AG04450 (cell line): Measurements from ENCODE around the gene PARP6. TPM values are rescaled to one million over a fixed set of nuclear protein-coding genes. Genes with fewer than 3 reads are reported as not detected.

ENCODE experiments used
- CTCF ChIA-PET: fragments of 300-600, 350-600 bp; formaldehyde crosslinking; extraction: SDS; loops from one replicate; lab custom pipeline; 2022; ENCODE audit warnings: antibody characterized with exemption, inconsistent platforms; lab: Charles Lee
- POLR2A ChIA-PET: fragments of 350-600 bp; formaldehyde crosslinking; extraction: SDS; loops from one replicate; lab custom pipeline; 2021; ENCODE audit warnings: antibody characterized with exemption, inconsistent platforms; lab: Yijun Ruan, JAX
- DNase-seq: peaks from one replicate; pipeline ENCODE4 v3.0.0-alpha.2; 2011; ENCODE audit warnings: low read depth, low spot score
- H3K27ac ChIP-seq: one replicate; pipeline ENCODE4 v1.5.1; 2012; ENCODE audit warnings: low read depth, low read length, control low read depth
- H3K27me3 ChIP-seq: one replicate; pipeline ENCODE4 v1.6.0; 2012; ENCODE audit warnings: low read length; ENCODE audit not compliant: control insufficient read depth, insufficient read depth
- H3K4me3 ChIP-seq: 2 replicates; pipeline ENCODE4 v1.5.1; 2011; ENCODE audit warnings: mild to moderate bottlenecking, low read depth, low read length, control low read depth
- H3K9me3 ChIP-seq: 2 replicates; pipeline ENCODE4 v1.5.1; 2012; ENCODE audit warnings: low read length; ENCODE audit not compliant: control insufficient read depth, insufficient read depth
- polyA plus RNA-seq: library from polyadenylated mRNA; depleted of rRNA; stranded (reverse); fragments of >200 nt; gene quantifications from 2 replicates; pipeline ENCODE4 v1.2.3, GENCODE V29; 2011
- TF ChIP-seq, protein P1 (sequence below): IDR thresholded peaks from 2 replicates; pipeline ENCODE4 v1.5.1; 2011; ENCODE audit warnings: low read depth, low read length, control low read depth, inconsistent platforms

The PARP6 gene
- polyA plus RNA-seq, 1 experiment, result 57.8 TPM

DNA sequence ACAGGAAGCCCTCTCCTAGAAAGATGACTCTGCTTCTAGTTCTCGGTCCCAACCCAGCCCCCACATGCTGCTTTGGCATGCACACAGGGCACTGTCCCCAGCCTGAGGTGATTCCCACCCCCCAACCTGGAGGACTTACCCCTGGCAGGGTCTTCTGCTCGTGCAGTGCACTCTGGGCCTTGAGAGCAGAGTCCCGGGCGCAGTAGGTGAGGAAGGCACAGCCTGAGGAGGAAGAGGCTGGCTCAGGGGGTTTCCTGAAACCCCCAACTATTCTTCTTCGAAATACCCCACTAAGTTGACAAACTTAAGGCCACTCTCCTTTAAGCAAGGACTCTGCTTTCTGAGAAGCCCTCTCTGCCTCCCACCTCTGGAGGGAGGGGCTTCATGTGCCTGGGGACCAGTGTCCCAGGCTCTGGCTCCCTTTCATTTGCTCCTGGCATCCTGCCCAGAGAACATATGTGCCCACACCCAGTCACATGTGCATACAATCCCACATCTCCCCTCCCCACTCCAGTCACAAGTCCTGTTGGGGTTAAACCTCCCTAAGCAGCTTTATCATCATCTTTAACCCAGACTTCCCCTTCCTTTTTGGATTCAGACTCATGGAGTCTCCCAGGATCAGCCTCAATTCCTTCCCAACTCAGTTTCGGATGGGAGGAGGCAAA lies 43.5 kb upstream of the PARP6 start:
- DNase-seq, result no peak
- Histone ChIP-seq H3K27me3 (peaks cover 22% of the 10 kb centered on the region), H3K27ac (no peak overlapping the region), H3K9me3 (no peaks in the 10 kb centered on the region), H3K4me3 (no peak overlapping the region)
- ChIA-PET CTCF (interaction anchor here (0.6 kb wide), 1 partner anchor 22 kb away, joined by 4 read pairs; no protein-coding TSS in a partner anchor), POLR2A (no interaction called here)
- TF ChIP-seq, protein P1, sequence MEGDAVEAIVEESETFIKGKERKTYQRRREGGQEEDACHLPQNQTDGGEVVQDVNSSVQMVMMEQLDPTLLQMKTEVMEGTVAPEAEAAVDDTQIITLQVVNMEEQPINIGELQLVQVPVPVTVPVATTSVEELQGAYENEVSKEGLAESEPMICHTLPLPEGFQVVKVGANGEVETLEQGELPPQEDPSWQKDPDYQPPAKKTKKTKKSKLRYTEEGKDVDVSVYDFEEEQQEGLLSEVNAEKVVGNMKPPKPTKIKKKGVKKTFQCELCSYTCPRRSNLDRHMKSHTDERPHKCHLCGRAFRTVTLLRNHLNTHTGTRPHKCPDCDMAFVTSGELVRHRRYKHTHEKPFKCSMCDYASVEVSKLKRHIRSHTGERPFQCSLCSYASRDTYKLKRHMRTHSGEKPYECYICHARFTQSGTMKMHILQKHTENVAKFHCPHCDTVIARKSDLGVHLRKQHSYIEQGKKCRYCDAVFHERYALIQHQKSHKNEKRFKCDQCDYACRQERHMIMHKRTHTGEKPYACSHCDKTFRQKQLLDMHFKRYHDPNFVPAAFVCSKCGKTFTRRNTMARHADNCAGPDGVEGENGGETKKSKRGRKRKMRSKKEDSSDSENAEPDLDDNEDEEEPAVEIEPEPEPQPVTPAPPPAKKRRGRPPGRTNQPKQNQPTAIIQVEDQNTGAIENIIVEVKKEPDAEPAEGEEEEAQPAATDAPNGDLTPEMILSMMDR, result no peak

DNA sequence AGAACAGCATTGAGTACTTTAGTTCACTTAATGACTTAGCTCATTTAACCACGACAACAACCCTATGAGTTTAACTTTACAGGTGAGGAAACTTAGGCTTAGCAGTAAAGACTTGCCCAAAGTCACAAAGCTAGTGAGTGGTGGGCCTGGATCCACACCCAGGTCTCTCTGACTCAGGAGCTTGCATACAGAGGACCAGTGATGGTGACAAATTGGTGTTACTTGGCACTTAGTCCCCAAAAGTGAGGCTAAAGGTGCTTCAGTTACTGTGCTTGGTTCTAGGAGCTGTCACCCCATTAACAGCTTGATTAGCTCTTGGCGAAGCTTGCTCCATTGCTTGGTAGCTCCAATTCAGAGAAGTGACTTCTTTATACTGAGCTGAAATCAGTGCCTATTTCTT lies 41.5 kb upstream of the PARP6 start:
- Histone ChIP-seq H3K27ac (no peak overlapping the region), H3K27me3 (peaks cover 22% of the 10 kb centered on the region), H3K9me3 (no peaks in the 10 kb centered on the region), H3K4me3 (no peak overlapping the region)
- no peak for DNase-seq
- TF ChIP-seq, protein P1, result no peak
- ChIA-PET POLR2A (interaction anchor here (0.7 to 0.9 kb wide), 2 partner anchors 66 to 84 kb away, joined by 3 to 8 read pairs; no protein-coding TSS in a partner anchor), CTCF (interaction anchor here (0.6 to 2.3 kb wide), 7 partner anchors 27 to 959 kb away, joined by 3 to 9 read pairs (median 5); no protein-coding TSS in a partner anchor)

DNA sequence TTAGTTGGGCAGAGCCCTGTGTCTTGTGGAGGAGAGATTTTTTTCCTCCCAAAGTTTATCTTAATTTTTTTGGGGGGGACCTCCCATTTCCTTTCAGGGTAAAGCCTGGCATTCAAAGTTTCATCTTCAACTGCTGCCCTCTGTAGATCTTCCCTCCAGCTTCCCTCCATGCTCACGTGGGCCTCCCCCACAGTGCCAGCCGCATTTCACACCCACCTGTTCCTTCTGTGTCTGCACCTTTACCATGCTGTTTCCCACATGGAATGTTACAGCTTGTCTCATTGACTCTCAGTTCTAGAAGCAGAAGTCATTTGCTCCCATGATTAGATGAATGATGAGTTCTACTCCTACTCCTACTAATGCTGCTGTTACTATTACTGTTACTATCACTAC lies 41.1 kb upstream of the PARP6 start:
- ChIA-PET CTCF (interaction anchor here (0.6 to 2.3 kb wide), 13 partner anchors 8 to 287 kb away, joined by 3 to 11 read pairs (median 4); no protein-coding TSS in a partner anchor), POLR2A (no interaction called here)
- H3K27ac ChIP-seq, result no peak overlapping the region
- DNase-seq, result no peak
- peaks cover 18% of the 10 kb centered on the region for H3K27me3 ChIP-seq
- H3K4me3 ChIP-seq, result no peak overlapping the region
- H3K9me3 ChIP-seq, result no peaks in the 10 kb centered on the region
- TF ChIP-seq, protein P1, result no peak

DNA sequence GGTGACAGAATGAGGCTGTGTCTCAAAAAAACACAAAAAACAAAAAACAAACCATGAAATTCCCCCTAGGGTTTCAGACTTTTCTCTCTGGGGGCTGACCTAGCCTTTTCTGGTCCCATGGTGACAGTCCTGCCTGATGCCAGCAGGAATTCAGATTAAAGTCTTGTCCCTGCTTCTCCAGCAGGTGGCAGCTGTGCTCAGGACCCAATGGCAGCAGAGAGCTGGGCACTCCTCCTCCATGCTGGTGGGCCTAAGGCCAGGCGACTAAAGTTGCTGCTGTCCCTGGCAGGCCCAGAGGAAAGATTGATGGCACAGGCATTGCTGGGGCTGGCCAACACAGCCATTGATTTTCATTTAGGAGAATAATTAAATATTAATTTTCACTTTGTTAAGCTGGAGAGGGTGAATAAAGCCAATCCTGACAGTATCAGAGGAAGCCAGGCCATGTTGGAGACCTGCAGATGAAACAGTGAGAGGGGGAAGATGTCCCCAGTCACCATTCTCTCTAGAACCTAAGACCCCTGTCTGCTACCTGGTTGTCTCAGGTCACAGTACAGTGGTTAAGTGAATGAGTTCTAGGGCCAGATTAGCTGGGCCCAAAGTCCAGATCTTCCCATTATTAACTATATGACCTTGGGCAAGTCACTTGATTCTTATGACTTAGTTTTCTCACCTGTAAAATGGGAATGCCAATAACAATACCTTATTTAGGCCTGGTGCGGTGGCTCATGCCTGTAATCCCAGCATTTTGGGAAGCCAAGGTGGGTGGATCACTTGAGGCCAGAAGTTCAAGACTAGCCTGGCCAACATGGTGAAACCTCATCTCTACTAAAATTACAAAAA lies 40.5 kb upstream of the PARP6 start:
- POLR2A ChIA-PET, result no interaction called here
- peaks cover 18% of the 10 kb centered on the region for H3K27me3 ChIP-seq
- H3K9me3 ChIP-seq, result no peaks in the 10 kb centered on the region
- no peak overlapping the region for H3K4me3 ChIP-seq
- TF ChIP-seq, protein P1, result peak; percentile 80
- DNase-seq, result no peak
- CTCF ChIA-PET, result interaction anchor here (0.8 to 2.3 kb wide), 15 partner anchors 9 to 287 kb away, joined by 3 to 11 read pairs (median 4); no protein-coding TSS in a partner anchor
- no peak overlapping the region for H3K27ac ChIP-seq

DNA sequence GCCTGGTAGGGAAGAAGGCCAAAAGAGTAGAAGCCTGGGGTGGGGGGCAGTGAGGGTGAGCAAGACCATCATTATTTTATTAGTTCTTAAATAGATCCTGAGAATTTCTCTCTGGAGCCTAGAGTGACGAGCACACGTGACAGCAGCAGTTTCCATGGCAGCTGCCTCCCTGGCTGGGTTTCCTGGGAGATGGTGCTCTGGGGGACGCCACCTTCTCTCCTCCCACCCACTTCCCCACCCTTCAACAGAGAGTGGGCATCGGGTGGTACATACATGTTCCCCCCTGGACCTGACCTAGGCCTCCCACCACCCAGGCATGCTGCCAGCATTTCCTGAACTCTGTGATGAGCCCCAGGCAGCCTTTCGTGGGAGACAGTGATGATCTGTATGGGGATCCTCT lies 34.7 kb upstream of the PARP6 start:
- ChIA-PET CTCF (no interaction called here), POLR2A (no interaction called here)
- Histone ChIP-seq H3K9me3 (no peaks in the 10 kb centered on the region), H3K4me3 (no peak overlapping the region), H3K27ac (no peak overlapping the region), H3K27me3 (peaks cover 13% of the 10 kb centered on the region)
- no peak for DNase-seq
- TF ChIP-seq, protein P1, result no peak
